GM21619 (cell line): ENCODE results near the gene ATP6V1C2.

ENCODE experiments used
- ATAC-seq: cut with Tn5 transposase; IDR thresholded peaks from one replicate; pipeline ENCODE4 v1.9.1; 2021; ENCODE audit not compliant: unreplicated experiment

ATP6V1C2 gene

DNA sequence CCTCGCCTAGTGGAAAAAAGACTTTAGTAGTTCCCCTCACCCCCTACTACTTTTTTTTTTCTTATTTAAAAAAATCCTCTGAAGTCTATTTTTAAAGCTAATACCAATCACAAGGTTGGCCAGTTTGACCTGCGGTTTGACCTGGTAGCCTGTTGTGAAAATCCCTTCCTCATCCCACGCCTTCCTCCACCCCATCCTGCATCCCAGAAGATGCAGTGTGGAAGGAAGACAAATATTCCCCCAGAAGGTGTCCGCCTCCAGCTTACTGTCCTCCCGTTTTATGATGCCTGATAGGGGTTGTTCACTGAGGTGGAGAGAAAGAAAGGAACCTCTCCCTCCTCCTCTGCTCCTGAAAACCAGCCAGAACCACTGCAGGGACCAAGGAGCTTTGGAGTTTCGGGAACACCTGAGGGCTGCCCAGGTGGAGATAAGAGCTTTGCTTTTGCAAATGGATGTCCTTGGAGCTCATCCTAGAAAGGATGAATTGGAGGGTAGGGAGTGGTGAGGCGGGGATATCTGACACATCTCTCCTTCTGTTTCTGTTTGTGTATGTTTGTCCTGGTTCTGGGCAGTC lies 909 bp downstream of the ATP6V1C2 start:
- no peak for ATAC-seq

DNA sequence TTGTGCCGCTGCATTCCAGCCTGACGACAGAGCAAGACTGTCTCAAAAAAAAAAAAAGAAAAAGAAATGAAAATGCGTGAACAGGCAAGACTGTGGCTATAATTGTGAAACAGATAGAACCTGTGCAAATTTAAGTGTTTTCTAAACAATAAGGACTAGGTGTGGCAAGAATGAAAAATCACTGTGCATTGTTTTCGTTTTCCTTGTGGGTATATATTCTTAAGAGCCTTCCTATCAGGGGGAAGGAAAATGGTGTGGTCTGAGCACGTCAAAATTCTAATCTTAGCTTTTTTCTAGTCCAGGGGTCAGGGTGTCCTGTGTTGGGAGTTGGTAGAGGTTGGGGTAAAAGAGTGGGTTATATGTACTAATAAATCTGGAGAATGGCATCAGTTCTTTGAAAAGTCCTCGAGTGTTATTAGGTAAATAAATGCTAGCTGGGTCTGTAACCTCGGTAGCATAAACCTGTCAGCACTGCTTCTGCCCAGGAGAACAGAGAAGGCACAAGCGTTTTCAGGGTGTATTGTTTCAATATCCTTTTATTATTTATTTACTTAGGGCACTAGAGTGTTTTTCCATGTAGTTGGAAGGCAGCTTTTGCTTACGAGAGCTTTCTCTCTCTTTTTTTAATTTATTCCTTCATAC lies 11.6 kb downstream of the ATP6V1C2 start:
- no peak for ATAC-seq

DNA sequence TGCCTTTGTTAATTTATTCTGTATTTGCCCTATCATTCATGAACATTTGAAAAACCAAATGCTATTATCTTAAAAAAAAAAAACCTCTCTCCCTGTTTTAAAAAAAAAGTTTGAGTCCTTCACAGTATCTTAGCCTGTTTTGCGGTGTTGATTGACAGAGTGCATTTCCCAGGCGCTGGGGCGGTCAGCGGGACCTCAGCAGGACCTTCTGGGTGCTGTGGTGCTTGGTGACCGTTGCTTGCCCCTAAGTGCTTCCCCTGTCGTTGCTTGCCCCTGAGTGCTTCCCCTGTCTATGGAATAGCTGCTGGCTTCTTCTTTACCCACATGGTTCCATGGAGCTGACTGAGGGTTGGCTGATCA lies 12.1 kb downstream of the ATP6V1C2 start:
- ATAC-seq: no peak

DNA sequence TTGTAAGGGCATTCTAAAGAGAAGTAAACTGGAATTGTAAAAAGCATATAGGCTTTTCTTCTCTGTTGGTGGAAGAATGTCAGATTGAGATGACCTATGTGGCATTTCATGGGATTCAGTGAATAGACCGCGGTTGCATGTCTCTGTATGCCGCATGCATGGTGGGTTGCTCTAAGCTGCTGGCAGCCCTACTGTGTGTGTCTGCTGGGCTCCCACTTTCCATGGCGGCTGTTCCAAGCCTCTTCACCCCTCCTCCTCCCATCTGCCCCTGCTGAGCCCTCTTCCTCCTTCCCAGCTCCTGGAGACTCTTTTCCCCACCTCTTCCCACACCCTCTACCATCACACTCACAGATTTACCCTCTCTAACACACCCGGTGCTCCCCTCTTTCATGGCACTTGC lies 12.6 kb downstream of the ATP6V1C2 start:
- no peak for ATAC-seq

DNA sequence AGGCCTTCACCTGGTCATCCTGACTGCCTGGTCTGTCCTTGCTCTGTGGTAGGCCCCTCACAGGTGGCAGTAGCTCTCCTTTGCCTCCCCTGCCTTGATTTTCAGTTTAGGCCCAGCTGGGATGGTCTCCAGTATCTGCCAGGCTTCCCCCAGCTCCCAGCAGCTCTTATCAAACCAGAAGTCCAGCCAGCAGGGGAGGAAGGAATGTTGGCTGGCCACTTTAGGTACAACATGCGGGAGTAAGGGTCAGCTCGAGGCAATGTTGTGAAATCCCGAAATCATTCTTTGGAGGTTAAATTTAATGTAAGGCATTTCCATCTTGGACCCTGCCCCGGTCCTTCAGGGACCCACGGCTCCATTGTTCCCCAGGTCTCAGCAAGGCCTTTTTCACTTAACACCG lies 16.8 kb downstream of the ATP6V1C2 start:
- ATAC-seq: no peak

DNA sequence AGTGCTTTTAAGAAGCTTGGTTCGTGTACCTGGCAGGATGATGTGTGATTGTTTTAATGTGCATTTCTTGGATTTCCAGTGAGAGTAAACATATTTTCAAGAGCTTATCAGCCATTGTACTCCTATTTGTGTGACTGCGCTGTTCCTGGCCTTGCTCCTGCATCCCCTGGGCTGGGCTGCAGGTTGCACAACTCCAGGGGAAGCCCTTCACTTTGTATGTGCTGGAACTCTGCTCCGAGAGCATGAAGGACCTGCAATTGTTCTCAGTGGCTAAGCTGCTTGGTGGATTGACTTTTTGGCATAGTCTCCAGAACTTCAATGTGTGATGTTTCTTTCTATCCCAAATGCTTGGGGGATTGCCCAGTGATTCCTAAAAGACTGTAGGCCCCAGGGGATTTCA lies 18.8 kb downstream of the ATP6V1C2 start:
- ATAC-seq: no peak

DNA sequence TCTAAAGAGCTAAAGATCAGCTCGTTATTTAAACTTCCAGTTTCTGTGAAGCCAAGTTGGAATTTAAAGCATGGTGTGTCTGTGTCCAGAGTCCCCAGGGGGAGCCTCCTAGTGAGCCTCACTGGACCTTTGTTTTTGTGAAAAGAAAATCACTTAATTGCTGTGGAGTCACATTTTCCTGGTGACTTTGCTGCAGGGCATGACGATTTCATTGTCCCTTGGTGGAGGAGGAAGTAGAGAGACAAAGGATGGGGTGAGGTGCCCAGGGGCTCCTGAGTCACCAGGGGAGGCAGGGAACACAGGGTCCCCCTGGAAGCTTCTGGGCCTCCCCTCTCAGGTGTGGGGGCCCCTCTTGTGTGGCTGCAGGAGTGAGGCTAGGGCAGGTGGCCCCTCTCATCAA lies 19.7 kb downstream of the ATP6V1C2 start:
- ATAC-seq: no peak

DNA sequence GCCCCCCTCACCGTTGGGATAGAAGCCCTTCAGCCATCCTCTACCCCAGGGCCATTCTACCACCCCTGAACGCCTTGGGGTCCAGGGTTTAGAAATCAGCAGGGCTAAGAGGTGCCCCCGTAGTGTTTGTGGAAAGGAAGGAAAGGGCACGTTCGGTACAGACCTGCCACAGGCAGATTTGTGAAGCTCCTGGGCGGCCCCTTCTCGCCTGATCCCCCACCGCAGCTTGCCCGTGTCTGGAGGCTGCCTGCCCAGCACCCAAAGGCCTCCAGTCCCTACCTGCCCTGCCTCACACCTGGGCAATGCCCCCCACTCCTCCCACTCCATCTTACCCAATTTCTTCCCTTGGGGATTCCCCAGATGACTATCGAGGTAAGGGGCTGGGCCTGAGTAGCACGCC lies 21.2 kb downstream of the ATP6V1C2 start:
- no peak for ATAC-seq

DNA sequence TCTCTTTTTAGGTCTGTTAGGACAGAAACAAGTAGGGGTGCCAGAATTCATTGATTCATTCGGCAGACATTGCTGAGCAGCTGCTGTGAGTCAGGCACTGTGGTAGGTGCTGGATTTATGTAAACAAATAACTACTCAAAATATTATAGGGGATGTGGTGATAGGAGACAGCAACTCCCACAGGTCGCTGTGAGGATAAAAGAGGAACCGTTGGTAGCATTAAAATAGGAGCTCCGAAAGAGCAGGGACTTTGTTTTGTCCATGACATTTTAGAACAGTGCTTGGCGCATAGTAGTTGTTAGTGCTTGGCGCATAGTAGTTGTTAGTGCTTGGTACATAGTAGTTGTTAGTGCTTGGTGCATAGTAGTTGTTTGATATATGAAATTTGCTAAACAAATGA lies 29.2 kb downstream of the ATP6V1C2 start:
- no peak for ATAC-seq

DNA sequence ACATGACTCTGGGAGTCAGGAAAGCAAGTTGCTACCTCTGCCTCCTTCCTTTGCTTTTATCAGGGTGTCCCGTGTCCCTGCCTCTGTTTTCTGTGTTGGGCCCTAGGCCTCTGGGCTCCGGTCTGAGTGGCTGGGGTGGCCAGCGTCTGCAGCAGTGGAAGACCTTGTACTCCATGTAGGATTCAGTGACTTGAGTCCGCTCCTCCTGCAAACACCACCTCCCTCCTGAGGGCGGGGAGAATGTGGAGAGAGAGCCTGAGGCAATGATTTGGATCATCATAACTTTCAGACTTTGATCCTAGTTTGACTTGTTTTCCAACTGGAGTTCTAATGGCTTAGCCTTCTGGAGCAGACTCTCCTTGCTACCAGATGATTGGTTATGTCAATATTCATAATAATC lies 30.8 kb downstream of the ATP6V1C2 start:
- no peak for ATAC-seq

DNA sequence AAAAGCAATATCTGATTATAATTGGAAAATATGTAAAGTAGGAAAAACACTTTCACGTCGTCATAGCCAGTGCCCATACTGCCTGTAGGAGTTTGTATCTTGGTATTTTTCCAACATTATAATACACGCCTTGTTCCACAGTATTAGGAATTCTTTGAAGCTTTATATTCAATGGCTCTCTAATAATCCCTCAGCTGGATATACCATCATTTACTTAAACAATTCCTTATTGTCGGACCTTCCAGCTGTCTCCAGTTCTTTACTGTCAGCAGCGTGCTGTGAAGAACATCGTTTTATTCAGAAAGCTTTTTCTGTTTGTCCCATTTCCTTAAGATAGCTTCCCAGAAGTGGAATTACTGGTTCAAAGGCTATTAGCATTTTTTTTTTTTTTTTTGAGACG lies 31.7 kb downstream of the ATP6V1C2 start:
- ATAC-seq: no peak

DNA sequence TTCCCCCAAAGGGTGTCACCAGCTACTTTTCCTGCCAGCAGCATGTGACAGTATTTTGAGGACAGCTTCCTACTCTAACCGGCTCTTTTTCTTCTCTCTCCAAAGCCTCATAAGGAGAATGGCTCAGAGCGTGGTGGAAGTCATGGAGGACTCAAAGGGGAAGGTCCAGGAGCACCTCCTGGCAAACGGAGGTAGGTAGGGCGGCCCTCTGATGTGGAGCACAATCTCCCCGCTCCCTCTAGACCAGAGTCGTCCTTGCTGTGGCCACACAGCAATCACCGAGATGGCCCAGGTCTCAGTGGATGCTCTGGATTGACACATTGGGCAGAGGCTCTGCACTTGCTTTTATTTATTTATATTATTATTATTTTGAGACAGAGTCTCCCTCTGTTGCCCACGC lies 32.4 kb downstream of the ATP6V1C2 start:
- ATAC-seq: no peak

DNA sequence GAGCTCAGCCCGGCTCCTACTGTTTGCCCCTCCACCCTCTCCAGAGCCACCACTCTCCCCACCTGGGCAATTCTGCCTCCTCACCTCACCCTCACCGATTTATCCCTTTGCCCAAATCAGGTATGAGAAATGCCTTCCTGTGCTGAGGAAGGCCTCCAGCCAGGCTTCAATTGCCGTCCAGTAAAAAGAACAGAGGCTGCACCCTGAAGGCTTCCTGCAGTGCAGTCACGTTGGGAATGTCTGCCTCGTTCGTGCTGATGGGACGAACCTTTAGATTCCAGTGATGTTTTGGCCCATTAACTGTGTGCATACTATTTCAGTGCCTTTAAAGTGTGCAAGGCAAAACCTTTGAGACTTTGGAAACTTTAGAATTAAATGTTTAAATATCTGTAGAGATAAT lies 34.2 kb downstream of the ATP6V1C2 start:
- no peak for ATAC-seq

DNA sequence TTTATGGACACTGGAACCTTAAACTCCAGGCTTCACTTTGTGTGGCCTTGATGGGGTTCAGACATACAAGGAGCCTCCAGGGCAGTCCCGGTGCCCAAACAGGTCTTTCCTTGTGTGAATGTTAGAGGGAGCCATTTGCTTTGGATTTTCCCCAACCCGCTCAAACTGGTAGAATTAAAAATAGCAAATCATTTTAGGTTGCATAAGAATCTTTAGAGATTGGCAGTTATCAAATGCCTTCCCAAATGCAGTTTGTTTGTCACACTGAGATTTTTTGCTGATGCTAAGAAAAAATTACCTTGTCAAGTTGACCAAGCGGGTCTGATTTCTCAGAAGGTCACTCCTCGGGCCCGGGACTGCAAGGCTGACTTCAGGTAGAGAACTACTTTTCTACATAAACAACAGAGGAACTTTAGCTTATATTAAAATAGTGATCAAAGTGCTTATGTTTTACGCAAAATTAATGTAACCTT lies 36.4 kb downstream of the ATP6V1C2 start:
- ATAC-seq: no peak

DNA sequence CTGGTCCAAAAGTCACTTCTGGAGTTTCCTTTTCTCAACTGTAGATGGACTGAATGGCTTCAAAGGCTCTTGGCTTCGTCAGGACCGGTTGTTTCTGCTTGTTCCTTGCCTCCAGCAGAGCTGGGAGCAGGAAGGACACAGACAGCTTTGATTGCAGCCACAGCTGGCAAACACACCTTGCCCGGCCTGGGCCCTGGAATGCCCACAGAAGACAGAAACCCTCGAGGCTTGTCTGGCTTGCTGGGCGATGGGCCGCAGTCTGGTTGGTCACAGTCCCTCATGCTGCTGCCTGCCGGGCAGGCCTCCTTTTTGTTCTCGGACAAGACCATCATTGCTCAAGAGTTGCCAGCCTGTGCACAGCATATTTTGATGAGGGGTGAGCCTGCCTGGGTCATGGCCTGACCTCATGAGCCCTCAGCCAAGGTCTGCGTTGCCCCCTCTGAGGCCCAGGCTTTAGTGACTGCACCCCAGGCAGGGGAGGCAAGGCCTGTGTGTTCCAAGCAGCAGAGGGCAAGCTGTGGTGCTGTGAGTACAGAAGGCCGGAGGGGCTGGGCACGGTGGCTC lies 37.8 kb downstream of the ATP6V1C2 start:
- no peak for ATAC-seq

DNA sequence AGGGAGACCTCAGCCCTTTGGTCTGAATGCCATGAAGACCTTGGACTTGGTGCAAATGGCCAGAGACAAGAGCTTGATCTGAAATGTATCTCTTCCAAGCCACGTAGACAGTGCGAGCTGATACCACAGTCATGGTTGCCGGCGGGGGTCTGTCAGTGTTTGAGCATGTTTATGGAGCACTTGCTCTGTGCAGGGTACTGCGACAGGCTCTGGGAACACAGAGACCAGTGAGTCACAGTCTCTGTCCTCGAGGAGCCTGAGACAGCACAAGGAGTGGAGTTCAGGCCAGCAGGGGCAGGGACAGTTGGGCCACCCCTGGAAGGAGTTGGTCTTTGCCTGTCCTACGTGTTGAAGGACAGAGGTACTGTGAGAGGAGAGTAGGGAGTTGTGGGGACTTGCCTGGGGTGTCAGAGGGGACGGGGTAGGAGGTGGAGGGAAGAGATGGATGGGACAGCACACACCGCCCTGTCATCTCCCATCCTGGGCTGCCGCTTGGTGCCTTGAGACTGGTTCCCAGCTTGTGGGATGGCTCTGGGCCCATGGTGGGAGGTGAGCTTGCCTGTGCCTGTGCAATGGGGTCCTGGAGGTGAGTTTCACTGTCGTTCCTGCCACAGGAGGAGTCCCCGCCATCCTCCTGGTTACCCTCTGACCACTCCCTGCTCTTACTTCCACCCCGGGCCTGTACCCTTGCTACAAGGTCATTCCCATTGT lies 39.5 kb downstream of the ATP6V1C2 start:
- ATAC-seq: no peak

DNA sequence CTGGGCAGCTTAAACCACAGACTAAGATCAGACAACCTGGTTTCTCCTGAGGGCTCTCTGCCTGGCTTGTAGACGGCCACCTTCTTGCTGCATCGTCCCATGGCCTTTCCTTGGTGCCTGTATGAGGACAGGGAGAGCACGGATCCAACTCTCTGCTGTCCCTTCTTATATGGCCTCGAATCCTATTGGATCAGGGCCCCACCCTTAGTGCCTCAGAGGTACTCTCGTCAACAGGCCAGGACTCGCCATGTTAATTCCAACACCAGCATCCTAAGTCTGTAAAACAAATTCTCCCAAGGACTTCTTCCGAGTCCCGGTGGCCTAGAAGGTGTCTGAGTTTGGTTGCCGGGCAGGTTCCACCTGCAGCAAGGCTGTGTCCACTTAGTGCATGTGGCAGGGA lies 40.2 kb downstream of the ATP6V1C2 start:
- ATAC-seq: no peak

DNA sequence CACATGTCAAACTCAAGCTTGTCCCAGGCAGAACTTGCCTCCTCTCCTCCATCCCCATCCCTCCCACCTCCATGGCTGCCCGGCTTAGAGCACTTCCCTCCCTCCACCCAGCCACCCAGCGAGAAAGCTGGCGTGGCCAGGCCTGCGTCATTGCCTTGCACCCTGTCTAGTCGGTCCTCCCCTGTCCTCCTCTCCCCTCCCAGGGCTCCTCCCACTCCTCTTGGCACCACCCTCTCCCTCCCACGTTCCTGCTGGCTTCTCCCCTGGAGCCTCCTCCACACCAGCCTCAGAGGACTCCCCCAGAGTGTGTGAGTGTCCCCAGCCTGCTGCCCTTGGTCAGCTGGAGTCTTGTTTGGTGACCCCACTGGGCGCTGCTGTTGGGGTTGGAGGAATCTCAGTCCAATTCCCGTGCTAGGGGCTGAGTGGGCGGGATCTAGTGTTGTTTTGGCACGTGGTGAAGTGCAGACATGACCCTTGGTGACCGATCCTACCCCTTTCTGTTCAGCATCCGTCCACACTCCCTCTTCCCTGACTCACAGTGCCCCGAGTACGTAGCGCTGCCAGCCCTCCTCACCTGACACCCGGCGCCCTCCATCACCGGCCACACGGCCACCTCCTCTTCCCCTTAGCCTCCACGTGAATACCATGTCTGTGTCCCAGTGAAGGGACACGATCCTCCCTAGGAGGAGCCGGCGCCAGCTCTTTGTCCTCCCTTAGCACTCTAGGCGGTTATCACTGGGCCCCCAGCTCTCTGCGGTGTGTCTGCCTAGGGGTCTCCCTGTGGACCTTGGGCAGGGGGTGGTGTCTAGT lies 41.4 kb downstream of the ATP6V1C2 start:
- ATAC-seq: no peak

DNA sequence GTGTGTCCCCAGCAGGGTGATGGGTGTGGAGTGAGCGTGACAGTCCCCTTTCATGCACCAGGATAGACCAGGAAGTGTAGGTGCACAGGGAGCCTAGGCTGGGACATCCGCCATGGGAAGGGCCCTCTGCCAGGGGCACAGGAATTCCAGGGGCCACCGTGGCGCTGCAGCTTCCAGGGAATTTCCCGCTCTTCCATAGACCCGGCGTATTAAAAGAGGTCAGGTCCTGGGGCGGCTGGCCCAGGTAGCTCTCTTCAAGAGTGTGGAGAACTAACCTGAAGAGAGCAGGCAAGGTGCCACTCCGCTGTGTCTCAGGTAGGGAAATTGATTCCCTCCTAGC lies 42.0 kb downstream of the ATP6V1C2 start:
- ATAC-seq: no peak

DNA sequence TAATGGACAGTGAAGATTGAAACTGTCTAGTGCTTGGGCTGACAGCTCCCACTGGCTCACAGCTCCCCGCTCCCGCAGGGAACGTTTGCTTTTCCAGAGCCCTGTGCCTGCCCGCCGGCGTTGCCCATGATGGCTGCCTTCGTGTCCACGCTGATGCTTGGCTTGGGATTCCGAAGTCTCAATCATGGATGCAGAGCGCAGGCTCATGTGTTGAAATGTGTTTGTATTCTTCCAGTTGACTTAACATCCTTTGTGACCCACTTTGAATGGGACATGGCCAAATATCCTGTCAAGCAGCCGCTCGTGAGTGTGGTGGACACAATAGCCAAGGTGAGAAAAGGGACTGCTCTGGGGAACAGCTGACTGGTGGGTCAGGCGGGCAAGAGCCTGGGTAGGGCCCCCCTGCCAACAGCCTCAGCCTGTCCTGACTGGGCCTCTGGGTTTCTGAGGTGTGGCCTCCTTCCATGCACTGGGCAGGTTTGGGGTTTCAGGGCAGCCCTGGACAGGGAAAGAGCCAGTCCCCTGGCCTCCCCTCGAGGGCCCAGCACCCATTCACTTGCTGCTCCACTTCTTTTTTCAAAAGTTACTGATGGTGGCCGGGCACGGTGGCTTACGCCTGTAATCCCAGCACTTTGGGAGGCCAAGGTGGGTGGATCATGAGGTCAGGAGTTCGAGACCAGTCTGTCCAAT lies 42.8 kb downstream of the ATP6V1C2 start:
- ATAC-seq: no peak

DNA sequence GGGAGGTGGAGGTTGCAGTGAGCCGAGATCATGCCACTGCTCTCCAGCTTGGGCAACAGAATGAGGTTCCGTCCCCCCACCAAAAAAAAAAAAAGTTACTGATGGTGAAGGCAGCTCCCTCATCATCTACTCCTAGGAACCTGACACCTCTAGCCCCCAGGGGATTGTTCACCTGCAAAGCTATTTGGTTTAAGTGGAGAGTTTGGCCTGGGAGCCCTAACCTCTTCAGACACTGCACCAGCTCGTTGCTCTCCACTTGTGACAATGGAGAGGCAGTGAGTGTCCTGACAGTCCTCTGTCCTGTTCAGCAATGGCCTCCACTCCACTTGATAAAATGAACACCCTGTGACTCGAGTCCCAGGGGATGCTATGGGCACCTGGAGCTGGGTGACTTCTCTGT lies 43.5 kb downstream of the ATP6V1C2 start:
- ATAC-seq: no peak
